Myocyte (in vitro differentiated cells): ENCODE results near the gene FSIP1. TPM values are rescaled to one million over a fixed set of nuclear protein-coding genes. Genes with fewer than 3 reads are reported as not detected.
"Not testable (repeated sequence)": the region's sequence is repeated elsewhere in the genome, so short reads cannot be mapped to it uniquely, and the experiment has no call there.

ENCODE experiments used
- DNase-seq: peaks from one replicate; pipeline ENCODE4 v3.0.0-alpha.2; 2012; ENCODE audit warnings: low read depth
- polyA plus RNA-seq: library from polyadenylated mRNA; unstranded; fragments of >200 nt; gene quantifications from one replicate; pipeline ENCODE4 v1.2.1, GENCODE V29; 2012; ENCODE audit warnings: missing spikeins
- total RNA-seq: library from RNA; depleted of rRNA; stranded (reverse); fragments of >200 nt; gene quantifications from 2 replicates; pipeline ENCODE4 v1.2.3, GENCODE V29; 2014

The FSIP1 gene
- 0.37 and 2.3 TPM in 2 replicates for total RNA-seq
- polyA plus RNA-seq, result 2.8 TPM

GRCh38 chr15:39782441-39783138 is at the start of gene FSIP1:
Gene FSIP1, minus strand, starts transcription at chr15:39782841. Its CDS starts 6,317 bp downstream, at chr15:39776524.
- DNase-seq, result peak; percentile 98

- no peak for DNase-seq
These were observed 47.5 kb upstream of the FSIP1 start for GRCh38 chr15:39830166-39830565.

GRCh38 chr15:39828374-39828931 is 45.8 kb upstream of the FSIP1 start:
- DNase-seq, result peak; percentile 46

GRCh38 chr15:39826975-39827374 is 44.3 kb upstream of the FSIP1 start:
- no peak for DNase-seq

GRCh38 chr15:39823634-39824033 is 41.0 kb upstream of the FSIP1 start:
- no peak for DNase-seq

- no peak for DNase-seq
These were observed 37.5 kb upstream of the FSIP1 start for GRCh38 chr15:39820050-39820602.

- no peak for DNase-seq
These were observed 36.9 kb upstream of the FSIP1 start for GRCh38 chr15:39819533-39819932.

- DNase-seq, result no peak
These were observed 35.3 kb upstream of the FSIP1 start for GRCh38 chr15:39817892-39818291.

GRCh38 chr15:39814489-39814888 is 31.8 kb upstream of the FSIP1 start:
- no peak for DNase-seq

- not testable (repeated sequence) for DNase-seq
These were observed 30.0 kb upstream of the FSIP1 start for GRCh38 chr15:39812651-39813050.

GRCh38 chr15:39808909-39809308 is 26.3 kb upstream of the FSIP1 start:
- DNase-seq, result no peak

- no peak for DNase-seq
These were observed 25.1 kb upstream of the FSIP1 start for GRCh38 chr15:39807791-39808190.

- no peak for DNase-seq
These were observed 21.4 kb upstream of the FSIP1 start for GRCh38 chr15:39804026-39804425.

GRCh38 chr15:39803016-39803415 is 20.4 kb upstream of the FSIP1 start:
- no peak for DNase-seq

GRCh38 chr15:39801641-39802309 is 19.1 kb upstream of the FSIP1 start:
- no peak for DNase-seq

GRCh38 chr15:39799552-39800011 is 16.9 kb upstream of the FSIP1 start:
- no peak for DNase-seq

GRCh38 chr15:39798382-39798781 is 15.7 kb upstream of the FSIP1 start:
- no peak for DNase-seq

- DNase-seq, result no peak
These were observed 14.8 kb upstream of the FSIP1 start for GRCh38 chr15:39797407-39797806.

- DNase-seq, result no peak
These were observed 14.0 kb upstream of the FSIP1 start for GRCh38 chr15:39796601-39797000.

GRCh38 chr15:39795486-39795885 is 12.8 kb upstream of the FSIP1 start:
- DNase-seq, result no peak

- no peak for DNase-seq
These were observed 12.3 kb upstream of the FSIP1 start for GRCh38 chr15:39794954-39795353.

GRCh38 chr15:39793923-39794322 is 11.3 kb upstream of the FSIP1 start:
- no peak for DNase-seq
